Subcutaneous abdominal adipose tissue (tissue), 5 donors: ENCODE data around the gene F2RL3.

Experiments used
- H3K27ac ChIP-seq: one replicate; pipeline ENCODE4 v1.7.0; 2013; ENCODE audit warnings: low read depth, mild to moderate bottlenecking, inconsistent platforms, low read length, moderate library complexity
- H3K27me3 ChIP-seq, 5 donors: one replicate each; pipeline ENCODE4 v1.7.0; 2013; ENCODE audit warnings: low read length in 5 of 5, inconsistent platforms in 1 of 5; ENCODE audit not compliant: control insufficient read depth in 5 of 5, insufficient read depth in 4 of 5
- H3K36me3 ChIP-seq, 5 donors: one replicate each; pipeline ENCODE4 v1.7.0; 2013; ENCODE audit warnings: low read length in 5 of 5; ENCODE audit not compliant: control insufficient read depth in 5 of 5, insufficient read depth in 5 of 5
- H3K4me1 ChIP-seq, 5 donors: one replicate each; pipeline ENCODE4 v1.7.0; 2013; ENCODE audit warnings: low read length in 5 of 5, mild to moderate bottlenecking in 3 of 5, moderate library complexity in 1 of 5; ENCODE audit not compliant: control insufficient read depth in 5 of 5, insufficient read depth in 5 of 5
- H3K4me3 ChIP-seq, 5 donors: one replicate each; pipeline ENCODE4 v1.7.0; 2013; ENCODE audit warnings: low read length in 5 of 5, low read depth in 1 of 5
- H3K9ac ChIP-seq, 5 donors: one replicate each; pipeline ENCODE4 v1.7.0; 2013; ENCODE audit warnings: low read length in 5 of 5, mild to moderate bottlenecking in 4 of 5, moderate library complexity in 3 of 5
- H3K9me3 ChIP-seq, 5 donors: one replicate each; pipeline ENCODE4 v1.7.0; 2013; ENCODE audit warnings: low read length in 5 of 5; ENCODE audit not compliant: control insufficient read depth in 5 of 5
- donor health status: healthy.
- donor health status: healthy.
- donor health status: healthy.
- donor health status: healthy.
- donor health status: healthy.

F2RL3 gene

GRCh38 chr19:16901491-16902175, 12.8 kb downstream of the F2RL3 start:
- H3K9ac ChIP-seq: no peak overlapping the region
- no peaks in the 10 kb centered on the region for H3K36me3 ChIP-seq
- peaks cover 0 to 5% (median 0%) of the 10 kb centered on the region in 5 donors for H3K27me3 ChIP-seq
- peaks cover 0 to 17% (median 8%) of the 10 kb centered on the region in 5 donors for H3K4me1 ChIP-seq
- no peaks in the 10 kb centered on the region for H3K9me3 ChIP-seq
- no peak overlapping the region for H3K27ac ChIP-seq
- H3K4me3 ChIP-seq: no peak overlapping the region

- H3K27ac ChIP-seq: no peak overlapping the region
- no peak overlapping the region for H3K9ac ChIP-seq
- no peaks in the 10 kb centered on the region for H3K36me3 ChIP-seq
- no peak overlapping the region for H3K4me3 ChIP-seq
- peaks cover 0 to 13% (median 4%) of the 10 kb centered on the region in 5 donors for H3K4me1 ChIP-seq
- H3K9me3 ChIP-seq: no peaks in the 10 kb centered on the region
- peaks cover 0 to 5% (median 0%) of the 10 kb centered on the region in 5 donors for H3K27me3 ChIP-seq
Observed at GRCh38 chr19:16902545-16902944, 13.7 kb downstream of the F2RL3 start.

GRCh38 chr19:16903347-16903746, 14.5 kb downstream of the F2RL3 start:
- Histone ChIP-seq H3K27me3 (peaks cover 0 to 5% (median 0%) of the 10 kb centered on the region in 5 donors), H3K9me3 (no peaks in the 10 kb centered on the region), H3K36me3 (no peaks in the 10 kb centered on the region), H3K4me3 (no peak overlapping the region), H3K27ac (no peak overlapping the region), H3K4me1 (peaks cover 0 to 7% (median 0%) of the 10 kb centered on the region in 5 donors), H3K9ac (no peak overlapping the region)

- Histone ChIP-seq H3K4me3 (no peak overlapping the region), H3K4me1 (peaks cover 0 to 5% (median 0%) of the 10 kb centered on the region in 5 donors), H3K27me3 (peaks cover 0 to 5% (median 0%) of the 10 kb centered on the region in 5 donors), H3K27ac (no peak overlapping the region), H3K9ac (no peak overlapping the region), H3K36me3 (no peaks in the 10 kb centered on the region), H3K9me3 (no peaks in the 10 kb centered on the region)
Observed at GRCh38 chr19:16904599-16904998, 15.8 kb downstream of the F2RL3 start.

- Histone ChIP-seq H3K9me3 (peaks cover 0 to 18% (median 17%) of the 10 kb centered on the region in 5 donors), H3K4me3 (no peak overlapping the region), H3K27ac (no peak overlapping the region), H3K27me3 (peaks cover 0 to under 1% (median 0%) of the 10 kb centered on the region in 5 donors), H3K9ac (no peak overlapping the region), H3K4me1 (no peaks in the 10 kb centered on the region), H3K36me3 (no peaks in the 10 kb centered on the region)
Observed at GRCh38 chr19:16908759-16909158, 20.0 kb downstream of the F2RL3 start.

- Histone ChIP-seq H3K27me3 (peaks cover 0 to 4% (median 0%) of the 10 kb centered on the region in 5 donors), H3K36me3 (no peaks in the 10 kb centered on the region), H3K4me3 (no peak overlapping the region), H3K9me3 (peaks cover 0 to 37% (median 33%) of the 10 kb centered on the region in 5 donors), H3K27ac (no peak overlapping the region), H3K9ac (no peak overlapping the region), H3K4me1 (no peaks in the 10 kb centered on the region)
Observed at GRCh38 chr19:16911046-16911445, 22.2 kb downstream of the F2RL3 start.

GRCh38 chr19:16912780-16913179, 24.0 kb downstream of the F2RL3 start:
- Histone ChIP-seq H3K36me3 (no peaks in the 10 kb centered on the region), H3K27ac (no peak overlapping the region), H3K27me3 (peaks cover 0 to 4% (median 0%) of the 10 kb centered on the region in 5 donors), H3K9me3 (peaks cover 0 to 37% (median 34%) of the 10 kb centered on the region in 5 donors), H3K4me3 (no peak overlapping the region), H3K9ac (no peak overlapping the region), H3K4me1 (no peaks in the 10 kb centered on the region)

GRCh38 chr19:16914421-16914820, 25.6 kb downstream of the F2RL3 start:
- Histone ChIP-seq H3K4me3 (no peak overlapping the region), H3K27ac (no peak overlapping the region)

GRCh38 chr19:16915135-16915534, 26.3 kb downstream of the F2RL3 start:
- Histone ChIP-seq H3K9me3 (peaks cover 0 to 48% (median 45%) of the 10 kb centered on the region in 5 donors), H3K4me3 (peak overlapping the region in 3 of 5 donors; percentile 4 to 17 (median 11)), H3K36me3 (no peaks in the 10 kb centered on the region), H3K4me1 (no peaks in the 10 kb centered on the region), H3K27me3 (peaks cover 0 to 4% (median 0%) of the 10 kb centered on the region in 5 donors), H3K27ac (no peak overlapping the region), H3K9ac (no peak overlapping the region)

More at GRCh38 chr19:16914421-16914820, 25.6 kb downstream of the F2RL3 start:
- peaks cover 0 to 4% (median 0%) of the 10 kb centered on the region in 5 donors for H3K27me3 ChIP-seq
- H3K4me1 ChIP-seq: no peaks in the 10 kb centered on the region
- H3K9ac ChIP-seq: no peak overlapping the region
- peaks cover 0 to 41% (median 39%) of the 10 kb centered on the region in 5 donors for H3K9me3 ChIP-seq
- no peaks in the 10 kb centered on the region for H3K36me3 ChIP-seq

GRCh38 chr19:16915734-16916133, 26.9 kb downstream of the F2RL3 start:
- peaks cover 0 to 4% (median 0%) of the 10 kb centered on the region in 5 donors for H3K27me3 ChIP-seq

More at GRCh38 chr19:16915734-16916133, 26.9 kb downstream of the F2RL3 start:
- Histone ChIP-seq H3K9me3 (peaks cover 0 to 48% (median 45%) of the 10 kb centered on the region in 5 donors), H3K36me3 (no peaks in the 10 kb centered on the region), H3K4me3 (no peak overlapping the region), H3K27ac (no peak overlapping the region), H3K4me1 (no peaks in the 10 kb centered on the region), H3K9ac (no peak overlapping the region)
